Measurements from ENCODE around the gene ADGB. TPM values are rescaled to one million over a fixed set of nuclear protein-coding genes. Genes with fewer than 3 reads are reported as not detected.

The ADGB gene
- total and polyA plus RNA-seq, 9 of the 15 experiments (the other 6 are each of a cell fraction or from before 2014, with no cell fraction given) = not detected

DNA sequence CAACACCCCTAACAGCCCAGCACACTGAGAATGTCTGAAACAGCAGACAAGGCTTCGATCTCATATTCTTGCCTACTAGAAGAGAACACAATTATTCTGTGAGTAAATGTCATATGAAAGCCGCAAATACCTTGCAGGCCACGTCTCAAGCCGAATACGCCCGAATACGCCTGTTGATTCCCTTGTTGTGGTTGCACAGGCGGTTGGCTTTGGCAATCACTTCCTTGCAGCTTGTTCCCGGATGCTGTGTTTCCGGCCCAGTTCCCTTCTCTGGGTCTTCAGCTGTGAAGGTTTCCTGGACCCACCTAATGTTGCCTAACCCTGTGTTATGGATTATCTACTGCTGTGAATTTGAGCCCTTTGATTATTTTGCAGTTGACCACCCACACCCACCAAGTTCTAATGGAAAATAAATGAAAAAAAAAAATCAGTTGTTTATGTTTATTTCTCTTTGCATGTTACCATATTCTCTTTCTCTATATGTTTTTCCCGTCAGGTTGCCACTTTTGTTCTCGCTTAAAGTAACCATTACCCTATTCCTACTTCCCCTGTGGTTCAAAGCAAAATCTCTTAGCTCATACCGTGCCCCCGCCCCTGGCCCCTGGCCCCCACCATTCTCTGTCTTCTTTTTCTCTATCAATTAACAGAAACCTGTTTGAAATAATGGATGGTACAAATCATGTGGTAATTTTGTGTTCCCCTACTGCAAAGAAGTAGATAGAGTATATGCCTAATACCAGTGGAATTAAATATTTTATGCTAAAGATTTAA lies 172.4 kb downstream of the ADGB start (continued):
- TF ChIP-seq ZBTB1 (CRISPR knock-in tag; IDR thresholded peaks at IDR 0.05; ENCODE audit: borderline replicate concordance, low read depth) (peak; percentile 97), BRF2 (IDR thresholded peaks at IDR 0.05; ENCODE audit: borderline replicate concordance, insufficient read depth, insufficient read length) (no peak), TARDBP (IDR thresholded peaks at IDR 0.05) (no peak), DMBX1 (CRISPR knock-in tag; IDR thresholded peaks at IDR 0.05; ENCODE audit: borderline replicate concordance) (peak; percentile 85), DNMT1 (IDR thresholded peaks at IDR 0.05) (no peak), HCFC1 (IDR thresholded peaks at IDR 0.05; ENCODE audit: low read depth, low read length) (no peak), KHSRP (IDR thresholded peaks at IDR 0.05) (no peak), KDM2B (CRISPR knock-in tag; IDR thresholded peaks at IDR 0.05) (no peak), ASH1L (IDR thresholded peaks at IDR 0.05; ENCODE audit: borderline replicate concordance, low read depth, partially characterized antibody) (no peak), NFXL1 (CRISPR knock-in tag; IDR thresholded peaks at IDR 0.05) (no peak), ZNF589 (CRISPR knock-in tag; IDR thresholded peaks at IDR 0.05; ENCODE audit: low read depth) (no peak; the same call in 1 of the 2 replicates), SP2 (IDR thresholded peaks at IDR 0.05; ENCODE audit: extremely low read depth, low read depth, low read length, poor library complexity, severe bottlenecking) (no peak), MEIS2 (IDR thresholded peaks at IDR 0.05; ENCODE audit: partially characterized antibody) (no peak), GABPB2 (CRISPR knock-in tag; conservative IDR thresholded peaks at IDR 0.05) (no peak), NCOA4 (IDR thresholded peaks at IDR 0.05; ENCODE audit: partially characterized antibody) (no peak), RBM34 (IDR thresholded peaks at IDR 0.05; ENCODE audit: borderline replicate concordance, insufficient read depth, low read length) (no peak), MECOM (CRISPR knock-in tag; IDR thresholded peaks at IDR 0.05) (no peak), CREB5 (CRISPR knock-in tag; IDR thresholded peaks at IDR 0.05) (no peak), PHF21A (IDR thresholded peaks at IDR 0.05; ENCODE audit: borderline replicate concordance, low read depth) (no peak), RBM15 (IDR thresholded peaks at IDR 0.05; ENCODE audit: insufficient read depth, low read length) (no peak), SMARCA4 (IDR thresholded peaks at IDR 0.05) (peak; percentile 59; the same call in 1 of the 2 replicates), TAF1 (IDR thresholded peaks at IDR 0.05; ENCODE audit: control insufficient read depth, extremely low read depth, insufficient read depth, low read length, severe bottlenecking) (no peak), SRSF1 (IDR thresholded peaks at IDR 0.05; ENCODE audit: low read depth, low read length) (no peak), JUN (IDR thresholded peaks at IDR 0.05; ENCODE audit: borderline replicate concordance, low read depth, low read length) (no peak), JUN (CRISPR knock-in tag; IDR thresholded peaks at IDR 0.05; ENCODE audit: borderline replicate concordance) (no peak), TAL1 (IDR thresholded peaks at IDR 0.05) (peak; percentile 53)
- TF ChIP-seq, protein P1, sequence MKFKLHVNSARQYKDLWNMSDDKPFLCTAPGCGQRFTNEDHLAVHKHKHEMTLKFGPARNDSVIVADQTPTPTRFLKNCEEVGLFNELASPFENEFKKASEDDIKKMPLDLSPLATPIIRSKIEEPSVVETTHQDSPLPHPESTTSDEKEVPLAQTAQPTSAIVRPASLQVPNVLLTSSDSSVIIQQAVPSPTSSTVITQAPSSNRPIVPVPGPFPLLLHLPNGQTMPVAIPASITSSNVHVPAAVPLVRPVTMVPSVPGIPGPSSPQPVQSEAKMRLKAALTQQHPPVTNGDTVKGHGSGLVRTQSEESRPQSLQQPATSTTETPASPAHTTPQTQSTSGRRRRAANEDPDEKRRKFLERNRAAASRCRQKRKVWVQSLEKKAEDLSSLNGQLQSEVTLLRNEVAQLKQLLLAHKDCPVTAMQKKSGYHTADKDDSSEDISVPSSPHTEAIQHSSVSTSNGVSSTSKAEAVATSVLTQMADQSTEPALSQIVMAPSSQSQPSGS (CRISPR knock-in tag; IDR thresholded peaks at IDR 0.05) = no peak
